Measurements from ENCODE around the gene TNFRSF4. TPM values are rescaled to one million over a fixed set of nuclear protein-coding genes. Genes with fewer than 3 reads are reported as not detected.

TNFRSF4 gene
- polyA plus RNA-seq, 2 of the 4 experiments (the other 2 are of a cell fraction), result not detected

GRCh38 chr1:1206376-1206965 is 7.5 kb downstream of the TNFRSF4 start, which contains the start of gene TNFRSF18:
Gene TNFRSF18 (minus strand): TSS chr1:1206592. CDS start chr1:1206571, 21 bp downstream.
- H3K4me1 ChIP-seq, result 0 out of 3 replicates have a peak, but pooled peaks cover 3% of the 10 kb centered on the region
- H3K4me3 ChIP-seq, result no peak within 1 kb of the TSS
- POLR2A ChIA-PET, result no interaction called here
- ATAC-seq (no peak), DNase-seq (ENCODE audit: low read depth in 1 of 2, low spot score in 1 of 2) (no peak), FAIRE-seq (no peak)
- CTCF ChIA-PET, result interaction anchor here (0.7 to 3.0 kb wide), 2 partner anchors 21 to 85 kb away, joined by 3 to 12 read pairs; no protein-coding TSS in a partner anchor
- no peak within 1 kb of the TSS for H3K4me2 ChIP-seq
- no peak within 1 kb of the TSS for H3K27ac ChIP-seq
- 81% methylated on average over 13 of the region's 49 CpGs for WGBS (ENCODE audit: missing lambda C conversion rate)
- no peak for TF ChIP-seq SMC3 (IDR thresholded peaks at IDR 0.05)
- TF ChIP-seq MYC (IDR thresholded peaks at IDR 0.05; ENCODE audit: borderline replicate concordance, low read length), result no peak
- TF ChIP-seq HOXA7 (CRISPR knock-in tag; IDR thresholded peaks at IDR 0.05), result no peak
- TF ChIP-seq BHLHE40 (IDR thresholded peaks at IDR 0.05; ENCODE audit: low read depth, low read length), result no peak
- TF ChIP-seq RAD21 (conservative IDR thresholded peaks at IDR 0.05 in 1 of 2, IDR thresholded peaks at IDR 0.05 in 1 of 2), result no peak
- no peak for TF ChIP-seq KDM1A (IDR thresholded peaks at IDR 0.05; ENCODE audit: low read depth)
- TF ChIP-seq CHD2 (IDR thresholded peaks at IDR 0.05; ENCODE audit: low read length, partially characterized antibody), result no peak
- no peaks in the 10 kb centered on the region for H3K9me3 ChIP-seq

GRCh38 chr1:1205769-1206375 is 8.1 kb downstream of the TNFRSF4 start:
- Histone ChIP-seq H3K4me3 (no peak overlapping the region), H3K4me1 (peaks cover 3% of the 10 kb centered on the region; the same call in 1 of the 3 replicates), H3K9me3 (no peaks in the 10 kb centered on the region), H3K4me2 (no peak overlapping the region), H3K27ac (no peak overlapping the region)
- FAIRE-seq, result no peak
- TF ChIP-seq RAD21 (conservative IDR thresholded peaks at IDR 0.05 in 1 of 2, IDR thresholded peaks at IDR 0.05 in 1 of 2) (no peak), ESRRA (IDR thresholded peaks at IDR 0.05; ENCODE audit: borderline replicate concordance, low read length) (no peak), E2F6 (IDR thresholded peaks at IDR 0.05; ENCODE audit: borderline replicate concordance, low read depth) (no peak), HOXA7 (CRISPR knock-in tag; IDR thresholded peaks at IDR 0.05) (no peak), REST (IDR thresholded peaks at IDR 0.05) (no peak), CBX2 (IDR thresholded peaks at IDR 0.05; ENCODE audit: borderline replicate concordance, low read depth) (no peak), MYC (IDR thresholded peaks at IDR 0.05; ENCODE audit: borderline replicate concordance, low read length) (no peak), FOXS1 (CRISPR knock-in tag; IDR thresholded peaks at IDR 0.05) (no peak), HEYL (CRISPR knock-in tag; IDR thresholded peaks at IDR 0.05) (no peak), TP53 (CRISPR knock-in tag; IDR thresholded peaks at IDR 0.05) (no peak), PBX3 (IDR thresholded peaks at IDR 0.05) (no peak), SMC3 (IDR thresholded peaks at IDR 0.05) (no peak), EP300 (IDR thresholded peaks at IDR 0.05) (no peak), FOSL2 (IDR thresholded peaks at IDR 0.05) (no peak), FOSL2 (CRISPR knock-in tag; IDR thresholded peaks at IDR 0.05) (no peak), FOSB (CRISPR knock-in tag; IDR thresholded peaks at IDR 0.05) (no peak), RARB (CRISPR knock-in tag; IDR thresholded peaks at IDR 0.05) (no peak), BHLHE40 (IDR thresholded peaks at IDR 0.05; ENCODE audit: low read depth, low read length) (no peak), BCL3 (IDR thresholded peaks at IDR 0.05) (no peak), RNF2 (IDR thresholded peaks at IDR 0.05; ENCODE audit: borderline replicate concordance, low read depth) (no peak), KDM5A (IDR thresholded peaks at IDR 0.05) (no peak)
- DNase-seq (ENCODE audit: low read depth in 1 of 2, low spot score in 1 of 2), result no peak
- no peak; a peak in 1 of 6 replicates for ATAC-seq
- ChIA-PET CTCF (interaction anchor here (1.2 kb wide), 1 partner anchor 12 kb away, joined by 3 read pairs; no protein-coding TSS in a partner anchor), POLR2A (no interaction called here)
- 77% methylated on average over 9 of the region's 31 CpGs for WGBS (ENCODE audit: missing lambda C conversion rate)

Data from A549 (cell line).